Motor neuron (in vitro differentiated cells): ENCODE measurements around the gene ANGPTL8. TPM values are rescaled to one million over a fixed set of nuclear protein-coding genes. Genes with fewer than 3 reads are reported as not detected.

Experiments used
- ATAC-seq, 8 experiments: fragments of 200-7000 bp; cut with Tn5 transposase; replicated peaks in 6 of 8; 2 replicates each; pipeline ENCODE4 v1.8.0; 2021; ENCODE audit warnings: mild to moderate bottlenecking in 8 of 8, moderate library complexity in 8 of 8
- H3K27ac ChIP-seq, 2 donors: fragments of 250-450 bp; sonication (Bioruptor Pico); 2 replicates each; pipeline ENCODE4 v1.9.0; 2021; ENCODE audit warnings: antibody characterized with exemption in 2 of 2, mild to moderate bottlenecking in 2 of 2, moderate library complexity in 1 of 2
- H3K4me1 ChIP-seq, 2 donors: fragments of 250-450 bp; sonication (Bioruptor Pico); replicated peaks in 1 of 2; 2 replicates each; pipeline ENCODE4 v1.6.1; 2021; ENCODE audit warnings: antibody characterized with exemption in 2 of 2, mild to moderate bottlenecking in 2 of 2, moderate library complexity in 1 of 2
- H3K4me3 ChIP-seq, 5 donors: fragments of 250-450 bp; sonication (Bioruptor Pico); 2 replicates each; pipeline ENCODE4 v1.9.0; 2021; ENCODE audit warnings: antibody characterized with exemption in 5 of 5, mild to moderate bottlenecking in 5 of 5, moderate library complexity in 4 of 5
- WGBS, 10 experiments: fragments of 450-650 bp; shearing (Covaris generic); methylation state at CpG; one replicate each; pipeline ENCODE4 v1.0.0; 2022; 5-methylcytosine and 5-hydroxymethylcytosine counted together
- in situ Hi-C, 9 experiments: fragments of 400-800 bp; cut with MboI; loops; one replicate each; pipeline ENCODE4 v1.15.0; 2021; ENCODE audit warnings: low sequenced_read_pairs in 9 of 9, low pct_unique_long_range_greater_than_20kb in 2 of 9; ENCODE audit not compliant: unreplicated experiment in 9 of 9
- total RNA-seq, 8 experiments: library from RNA; unstranded; fragments of 300-600 nt; gene quantifications; 2 replicates each; pipeline versions ENCODE4 v1.2.3 to v1.2.4, GENCODE V29; 2022

ANGPTL8 gene
- total RNA-seq, 8 experiments from 2014 or later: 0.49 to 0.85 TPM; not detected in 6

DNA sequence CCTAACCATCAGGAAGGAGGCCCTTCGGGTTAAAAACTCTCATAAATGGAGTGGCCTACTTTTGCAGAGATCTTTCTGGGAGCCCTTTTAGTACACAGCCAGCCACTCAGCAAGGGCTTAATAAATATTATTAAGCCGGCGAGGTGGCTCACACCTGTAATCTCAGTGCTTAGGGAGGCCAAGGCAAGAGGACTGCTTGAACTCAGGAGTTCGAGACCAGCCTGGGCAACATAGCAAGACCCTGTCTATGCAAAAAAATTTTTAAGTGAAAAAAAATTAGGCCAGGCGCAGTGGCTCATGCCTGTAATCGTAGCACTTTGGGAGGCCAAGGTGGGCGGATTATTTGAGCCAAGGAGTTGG, 41.3 kb upstream of the ANGPTL8 start:
- H3K4me3 ChIP-seq: peak overlapping the region in 4 of 5 donors; percentile 44 to 58 (median 50)
- H3K4me1 ChIP-seq: peaks cover 0 to 9% of the 10 kb centered on the region in 2 donors
- WGBS, 10 experiments: 60 to 100% (median 86%) methylated on average over 2 to 6 of the region's 7 CpGs; no CpG with 5 or more reads in 1 of the 10 experiments
- in situ Hi-C loops: no loop called here
- H3K27ac ChIP-seq: no peak overlapping the region
- no peak for ATAC-seq

DNA sequence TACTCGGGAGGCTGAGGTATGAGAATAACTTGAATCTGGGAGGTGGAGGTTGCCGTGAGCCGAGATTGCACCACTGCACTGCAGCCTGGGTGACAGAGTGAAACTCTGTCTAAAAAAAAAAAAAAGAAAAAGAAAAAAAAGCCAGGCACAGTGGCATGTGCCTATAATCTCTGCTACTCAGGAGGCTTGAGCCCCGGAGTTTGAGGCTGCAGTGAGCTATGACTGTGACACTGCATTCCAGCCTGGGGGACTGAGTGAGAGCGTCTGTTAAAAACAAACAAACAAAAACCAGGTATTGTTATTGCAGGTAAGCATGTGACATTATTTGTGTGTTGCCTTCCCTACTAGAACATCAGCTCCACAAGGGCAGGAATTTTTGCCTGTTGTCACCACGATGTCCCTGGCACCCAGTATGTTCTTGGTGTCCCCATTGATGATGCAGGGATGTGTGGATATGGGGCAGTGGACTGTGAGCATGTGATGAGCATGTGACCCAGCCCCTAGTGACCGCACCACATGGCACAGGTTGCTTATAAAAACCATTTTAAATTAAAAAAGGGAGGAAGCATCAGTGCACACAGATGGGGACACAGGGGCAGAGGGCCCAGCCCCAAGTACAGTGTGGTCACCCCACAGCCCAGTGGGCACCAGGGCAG, 40.5 kb upstream of the ANGPTL8 start:
- ATAC-seq: no peak
- 30 to 100% (median 83%) methylated on average over 1 to 6 of the region's 7 CpGs; no CpG with 5 or more reads in 1 of the 10 experiments for WGBS, 10 experiments
- peaks cover 0 to 9% of the 10 kb centered on the region in 2 donors for H3K4me1 ChIP-seq
- no peak overlapping the region for H3K4me3 ChIP-seq
- no peak overlapping the region for H3K27ac ChIP-seq
- in situ Hi-C loops: no loop called here

GRCh38 chr19:11199517-11199916, 39.9 kb upstream of the ANGPTL8 start:
- H3K4me3 ChIP-seq: no peak overlapping the region
- peaks cover 0 to 9% of the 10 kb centered on the region in 2 donors for H3K4me1 ChIP-seq
- H3K27ac ChIP-seq: no peak overlapping the region
- ATAC-seq: no peak
- WGBS, 10 experiments: 40 to 100% (median 95%) methylated on average over 1 to 4 of the region's 5 CpGs; no CpG with 5 or more reads in 4 of the 10 experiments
- in situ Hi-C loops: no loop called here

DNA sequence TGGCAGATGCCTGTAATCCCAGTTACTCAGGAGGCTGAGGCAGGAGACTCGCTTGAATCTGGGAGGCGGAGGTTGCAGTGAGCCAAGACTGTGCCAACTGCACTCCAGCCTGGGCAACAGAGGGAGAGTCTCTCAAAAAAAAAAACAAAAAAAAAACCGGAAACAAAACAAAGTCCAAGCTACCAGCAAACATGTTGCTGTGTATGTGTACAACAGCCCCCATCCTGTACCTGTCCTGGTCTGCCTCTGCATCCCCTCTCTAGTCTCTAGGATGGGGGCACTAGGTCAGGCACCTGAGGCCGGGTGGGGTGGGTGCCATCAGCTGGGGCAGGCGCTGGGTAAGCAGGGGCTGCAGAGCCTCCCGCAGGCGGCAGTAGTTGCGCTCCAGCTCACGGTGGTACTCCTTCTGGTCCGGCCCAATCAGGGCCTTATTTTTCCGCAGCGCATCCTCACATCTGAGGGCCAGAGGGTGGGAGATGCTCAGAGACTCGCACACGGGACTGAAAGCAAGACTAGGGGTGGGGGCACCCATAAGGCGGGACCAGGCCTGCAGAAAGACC, 39.3 kb upstream of the ANGPTL8 start:
- no peak for ATAC-seq
- in situ Hi-C loops: loop anchor here in 3 of 9 experiments (10.0 kb wide), 2 partner anchors 55 to 65 kb away; no protein-coding TSS in a partner anchor
- 40 to 93% (median 88%) methylated on average over 1 to 6 of the region's 15 CpGs; no CpG with 5 or more reads in 4 of the 10 experiments for WGBS, 10 experiments

DNA sequence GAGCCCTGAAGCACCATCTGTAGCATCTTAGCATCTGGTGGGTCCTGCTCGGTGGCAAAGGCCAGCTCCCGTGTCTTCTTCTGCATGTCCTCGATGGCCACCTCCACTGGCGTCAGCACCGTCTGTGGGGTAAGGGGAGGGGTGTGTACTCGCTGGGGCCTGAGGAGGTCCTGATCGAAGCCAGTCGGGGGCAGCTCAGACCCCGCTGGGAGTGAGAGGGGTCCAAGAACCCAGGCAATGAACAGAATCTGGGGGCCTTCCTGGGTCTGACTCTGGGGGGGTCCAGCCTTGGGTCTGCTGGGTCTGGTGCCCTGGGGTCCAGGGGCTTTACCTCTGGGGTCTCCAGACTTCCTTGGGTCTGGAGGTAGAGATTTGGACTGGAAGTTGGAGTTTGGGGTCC, 38.5 kb upstream of the ANGPTL8 start:
- Histone ChIP-seq H3K27ac (no peak overlapping the region), H3K4me1 (peaks cover 0 to 6% of the 10 kb centered on the region in 2 donors), H3K4me3 (no peak overlapping the region)
- WGBS, 10 experiments: 100% methylated on average over 1 to 2 of the region's 9 CpGs; no CpG with 5 or more reads in 8 of the 10 experiments
- no peak for ATAC-seq
- in situ Hi-C loops: loop anchor here in 3 of 9 experiments (10.0 kb wide), 2 partner anchors 56 to 66 kb away; no protein-coding TSS in a partner anchor

More for the DNA sequence above, 39.3 kb upstream of the ANGPTL8 start:
- H3K4me1 ChIP-seq: peaks cover 0 to 6% of the 10 kb centered on the region in 2 donors
- H3K27ac ChIP-seq: no peak overlapping the region
- H3K4me3 ChIP-seq: no peak overlapping the region

DNA sequence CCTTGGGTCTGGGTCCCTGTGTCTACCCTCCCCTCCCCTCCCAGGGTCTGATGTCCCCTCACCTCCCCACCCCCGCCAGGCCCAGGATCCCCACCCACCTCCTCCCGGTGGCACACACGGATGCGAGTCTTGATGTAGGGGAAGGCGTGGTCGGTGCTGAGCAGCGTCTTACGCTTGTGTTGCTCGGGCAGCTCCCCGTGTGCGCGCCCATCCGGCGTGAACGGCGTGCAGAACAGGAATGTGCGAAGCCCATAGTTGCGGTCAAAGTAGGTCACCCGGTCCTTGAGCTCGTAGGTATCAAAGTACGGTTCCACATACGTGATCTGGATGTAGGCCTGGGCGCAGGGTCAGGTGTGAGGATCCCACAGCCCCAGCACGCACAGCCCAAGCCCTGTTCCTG, 37.6 kb upstream of the ANGPTL8 start:
- Histone ChIP-seq H3K4me3 (no peak overlapping the region), H3K4me1 (peaks cover 0 to 6% of the 10 kb centered on the region in 2 donors), H3K27ac (no peak overlapping the region)
- 92 to 100% (median 96%) methylated on average over 4 to 6 of the region's 24 CpGs; no CpG with 5 or more reads in 7 of the 10 experiments for WGBS, 10 experiments
- ATAC-seq: no peak
- in situ Hi-C loops: loop anchor here in 3 of 9 experiments (10.0 kb wide), 2 partner anchors 57 to 67 kb away; no protein-coding TSS in a partner anchor

DNA sequence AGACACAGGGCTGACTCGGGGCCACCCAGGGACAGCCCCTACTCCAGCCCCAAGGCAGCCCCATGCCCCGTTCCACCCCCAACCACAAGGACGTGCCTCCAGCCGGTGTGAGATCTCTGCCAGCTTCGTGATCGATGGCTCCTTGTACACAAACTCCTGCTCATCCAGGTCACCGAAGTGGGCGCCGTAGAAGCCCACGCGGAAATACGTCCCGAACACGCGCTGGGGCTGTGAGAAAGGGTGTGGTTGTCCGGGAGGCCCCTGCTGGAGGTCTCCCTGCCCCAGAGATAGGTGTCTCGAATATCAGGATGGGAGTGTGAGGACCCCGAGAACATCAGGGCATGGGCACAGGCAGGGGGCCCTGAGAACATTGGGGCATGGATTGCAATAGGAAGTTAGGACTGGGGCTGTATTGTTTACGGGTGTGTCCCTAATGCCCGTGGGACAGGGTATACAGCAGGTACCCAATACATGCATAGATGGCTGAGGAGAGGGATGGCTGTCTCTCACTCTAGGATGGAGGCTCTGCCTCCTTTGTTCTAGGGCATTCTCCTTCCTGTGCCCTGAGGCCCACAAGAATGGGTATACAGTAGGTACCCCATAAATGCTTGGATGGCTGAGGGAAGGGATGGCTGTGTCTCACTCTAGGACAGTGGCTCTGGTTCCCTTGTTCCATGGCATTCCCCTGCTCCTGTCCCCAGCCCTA, 36.8 kb upstream of the ANGPTL8 start:
- no peak overlapping the region for H3K27ac ChIP-seq
- in situ Hi-C loops: loop anchor here in 3 of 9 experiments (10.0 kb wide), 2 partner anchors 58 to 68 kb away; no protein-coding TSS in a partner anchor
- no peak for ATAC-seq

GRCh38 chr19:11203194-11204075, 36.0 kb upstream of the ANGPTL8 start:
- Histone ChIP-seq H3K4me1 (peaks cover 0 to 6% of the 10 kb centered on the region in 2 donors), H3K27ac (no peak overlapping the region), H3K4me3 (no peak overlapping the region)
- peak; percentile 51 to 87 (median 66) for ATAC-seq
- WGBS, 10 experiments: 80% methylated on average over 1 of the region's 17 CpGs; no CpG with 5 or more reads in 9 of the 10 experiments
- in situ Hi-C loops: loop anchor here in 3 of 9 experiments (10.0 kb wide), 2 partner anchors 59 to 69 kb away; no protein-coding TSS in a partner anchor

More for the DNA sequence above, 36.8 kb upstream of the ANGPTL8 start:
- WGBS, 10 experiments: 89 to 100% methylated on average over 3 to 4 of the region's 20 CpGs; no CpG with 5 or more reads in 8 of the 10 experiments
- Histone ChIP-seq H3K4me3 (no peak overlapping the region), H3K4me1 (peaks cover 0 to 6% of the 10 kb centered on the region in 2 donors)

DNA sequence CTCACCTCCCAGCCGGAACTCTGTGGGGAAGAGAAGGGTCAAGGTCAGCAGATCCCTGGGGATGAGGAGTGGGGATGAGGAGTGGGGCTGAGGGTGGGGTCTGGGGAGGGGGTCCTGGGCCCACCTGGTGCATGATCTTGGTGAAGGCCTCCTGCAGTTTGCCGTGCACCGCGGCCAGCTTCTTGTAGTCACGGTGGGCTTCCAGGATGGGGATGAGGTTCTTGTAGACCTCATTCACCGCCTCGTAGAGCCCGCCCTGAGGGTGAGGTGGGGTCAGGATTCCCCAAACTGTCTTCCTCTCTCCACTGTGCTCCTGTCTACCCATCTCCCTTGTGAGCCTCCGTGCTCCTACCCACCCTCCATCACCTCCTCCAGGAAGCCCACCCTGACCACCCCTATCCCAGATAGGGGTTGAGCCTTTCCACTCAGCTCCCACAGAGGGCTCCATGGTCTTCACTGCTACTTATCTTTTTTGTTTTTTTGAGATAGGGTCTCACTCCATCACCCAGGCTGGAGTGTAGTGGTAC, 35.3 kb upstream of the ANGPTL8 start:
- no peak for ATAC-seq
- Histone ChIP-seq H3K27ac (no peak overlapping the region), H3K4me1 (no peaks in the 10 kb centered on the region), H3K4me3 (no peak overlapping the region)
- WGBS, 10 experiments: no CpG with 5 or more reads among the region's 9 CpGs
- in situ Hi-C loops: loop anchor here in 3 of 9 experiments (10.0 kb wide), 2 partner anchors 59 to 69 kb away; no protein-coding TSS in a partner anchor

GRCh38 chr19:11204943-11205349, 34.5 kb upstream of the ANGPTL8 start:
- in situ Hi-C loops: loop anchor here in 3 of 9 experiments (10.0 kb wide), 2 partner anchors 60 to 70 kb away; no protein-coding TSS in a partner anchor
- WGBS, 10 experiments: 20 to 100% (median 80%) methylated on average over 1 to 4 of the region's 5 CpGs; no CpG with 5 or more reads in 3 of the 10 experiments
- ATAC-seq: no peak
- Histone ChIP-seq H3K27ac (no peak overlapping the region), H3K4me1 (no peaks in the 10 kb centered on the region), H3K4me3 (no peak overlapping the region)

DNA sequence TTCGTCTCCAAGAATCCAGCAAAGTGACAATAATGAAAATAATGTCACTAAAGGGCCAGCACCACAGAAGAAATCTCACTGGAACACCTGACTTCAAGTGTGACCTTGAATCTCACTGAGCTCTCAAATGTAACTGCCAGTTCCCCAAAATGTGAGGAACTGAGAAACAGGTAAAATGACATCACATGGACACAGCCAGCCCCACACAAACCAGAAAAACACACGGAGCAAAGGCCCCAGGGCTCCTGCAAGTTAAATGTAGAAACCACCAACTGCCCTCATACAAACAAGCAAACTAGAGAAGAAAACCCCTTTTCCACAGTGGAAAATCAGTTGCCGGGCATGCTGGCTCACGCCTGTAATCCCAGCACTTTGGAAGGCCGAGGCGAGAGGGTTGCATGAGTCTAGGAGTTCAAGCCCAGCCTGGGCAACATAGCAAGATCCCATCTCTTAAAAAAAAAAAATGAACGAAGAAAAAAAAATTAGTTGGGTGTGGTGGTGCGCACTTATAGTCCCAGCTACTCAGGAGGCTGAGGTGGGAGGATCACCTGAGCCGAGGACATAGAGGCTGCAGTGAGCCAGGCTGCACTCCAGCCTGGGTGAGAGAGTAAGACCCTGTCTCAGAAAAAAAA, 33.4 kb upstream of the ANGPTL8 start:
- no peaks in the 10 kb centered on the region for H3K4me1 ChIP-seq
- H3K4me3 ChIP-seq: no peak overlapping the region
- no peak overlapping the region for H3K27ac ChIP-seq
- 62 to 100% (median 80%) methylated on average over 1 to 9 of the region's 9 CpGs; no CpG with 5 or more reads in 1 of the 10 experiments for WGBS, 10 experiments
- ATAC-seq: no peak
- in situ Hi-C loops: loop anchor here in 3 of 9 experiments (10.0 kb wide), 2 partner anchors 61 to 71 kb away; no protein-coding TSS in a partner anchor
